NT2/D1 (cell line): ENCODE results near the gene TMEM14B.

Experiments
- SUZ12 ChIP-seq: IDR thresholded peaks from 2 replicates; pipeline ENCODE4 v1.6.1; 2011; ENCODE audit not compliant: insufficient read length, insufficient read depth; ENCODE audit errors: extremely low read depth
- YY1 ChIP-seq: IDR thresholded peaks from 2 replicates; pipeline ENCODE4 v1.6.1; 2011; ENCODE audit not compliant: insufficient read length, insufficient read depth
- ZNF274 ChIP-seq: IDR thresholded peaks from 2 replicates; pipeline ENCODE4 v1.6.1; 2011; ENCODE audit warnings: mild to moderate bottlenecking, low read depth, low read length

GRCh38 chr6:10720265-10720959 lies 27.2 kb upstream of the TMEM14B start:
- TF ChIP-seq YY1 (no peak), SUZ12 (no peak), ZNF274 (no peak)
